ENCODE data around the gene OBSL1.

DNA sequence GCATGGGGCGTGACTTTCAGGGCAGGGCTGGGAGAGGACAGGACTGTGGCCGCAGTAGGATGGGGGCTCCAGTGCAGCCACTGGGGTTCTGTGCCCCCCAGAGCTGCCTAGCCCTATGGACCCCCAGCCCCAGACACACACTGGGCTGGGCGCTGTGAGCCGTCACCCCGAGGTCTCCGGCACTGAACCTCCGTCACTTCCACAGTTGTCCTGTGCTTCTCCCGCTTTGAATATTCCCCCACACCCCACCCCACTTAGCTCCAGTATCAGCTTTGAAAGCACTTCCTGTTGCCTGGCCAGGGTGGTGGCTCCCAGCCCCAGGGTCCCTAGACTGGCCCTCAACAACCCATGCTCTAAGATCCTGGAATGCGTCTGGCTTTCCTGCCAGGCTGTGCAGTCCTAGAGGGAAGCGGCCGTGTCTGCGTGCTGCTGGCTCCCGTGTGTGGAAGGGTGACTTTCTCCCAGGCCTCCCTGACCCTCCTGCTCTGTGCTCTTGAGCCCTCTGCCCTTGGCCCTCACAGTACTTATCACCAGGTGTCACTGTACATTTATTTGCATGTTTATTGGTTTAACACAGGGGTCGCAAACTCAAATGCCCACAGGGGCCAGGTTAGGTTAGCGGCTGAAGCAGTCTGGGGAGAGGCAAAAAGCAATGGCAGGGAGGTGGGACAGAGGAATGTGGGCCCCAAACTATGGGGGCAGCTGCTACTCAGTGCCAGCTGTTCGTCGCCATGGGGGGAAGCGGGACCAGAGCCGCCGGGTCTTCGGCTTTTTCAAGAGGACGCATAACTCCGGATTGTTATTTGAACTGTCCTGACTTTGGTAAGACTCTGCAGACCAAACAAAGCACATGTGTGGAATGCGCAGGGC lies 9.9 kb downstream of the OBSL1 start:
- TF ChIP-seq, protein P1, sequence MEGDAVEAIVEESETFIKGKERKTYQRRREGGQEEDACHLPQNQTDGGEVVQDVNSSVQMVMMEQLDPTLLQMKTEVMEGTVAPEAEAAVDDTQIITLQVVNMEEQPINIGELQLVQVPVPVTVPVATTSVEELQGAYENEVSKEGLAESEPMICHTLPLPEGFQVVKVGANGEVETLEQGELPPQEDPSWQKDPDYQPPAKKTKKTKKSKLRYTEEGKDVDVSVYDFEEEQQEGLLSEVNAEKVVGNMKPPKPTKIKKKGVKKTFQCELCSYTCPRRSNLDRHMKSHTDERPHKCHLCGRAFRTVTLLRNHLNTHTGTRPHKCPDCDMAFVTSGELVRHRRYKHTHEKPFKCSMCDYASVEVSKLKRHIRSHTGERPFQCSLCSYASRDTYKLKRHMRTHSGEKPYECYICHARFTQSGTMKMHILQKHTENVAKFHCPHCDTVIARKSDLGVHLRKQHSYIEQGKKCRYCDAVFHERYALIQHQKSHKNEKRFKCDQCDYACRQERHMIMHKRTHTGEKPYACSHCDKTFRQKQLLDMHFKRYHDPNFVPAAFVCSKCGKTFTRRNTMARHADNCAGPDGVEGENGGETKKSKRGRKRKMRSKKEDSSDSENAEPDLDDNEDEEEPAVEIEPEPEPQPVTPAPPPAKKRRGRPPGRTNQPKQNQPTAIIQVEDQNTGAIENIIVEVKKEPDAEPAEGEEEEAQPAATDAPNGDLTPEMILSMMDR (IDR thresholded peaks at IDR 0.05), result no peak
- TF ChIP-seq POLR2A (IDR thresholded peaks at IDR 0.05), result no peak
